Measurements from ENCODE around the gene ZNF674. TPM values are rescaled to one million over a fixed set of nuclear protein-coding genes. Genes with fewer than 3 reads are reported as not detected.

The ZNF674 gene
- total RNA-seq, 2 experiments from 2014 or later, result 5.4 to 5.5 TPM

- Histone ChIP-seq H3K9me2 (ENCODE audit: insufficient read depth, low read length) (no peaks in the 10 kb centered on the region), H3K27ac (ENCODE audit: low read depth, low read length, poor library complexity, severe bottlenecking) (no peak overlapping the region), H3K9me3 (ENCODE audit: low read length) (no peaks in the 10 kb centered on the region), H3K4me3 (ENCODE audit: low read depth, low read length, poor library complexity, severe bottlenecking) (no peak overlapping the region), H3K4me2 (ENCODE audit: low read length) (no peak overlapping the region), H3K79me2 (ENCODE audit: insufficient read depth, low read depth, low read length) (no peaks in the 10 kb centered on the region; the same call in 1 of the 2 replicates), H2AFZ (ENCODE audit: low read length) (no peak overlapping the region), H4K20me1 (ENCODE audit: insufficient read depth, low read length) (no peaks in the 10 kb centered on the region), H3K36me3 (ENCODE audit: insufficient read depth, low read length) (no peaks in the 10 kb centered on the region), H3K4me1 (ENCODE audit: insufficient read depth, low read length, poor library complexity, severe bottlenecking) (peaks cover 28% of the 10 kb centered on the region)
- BruUV-seq (replicated peaks), result no TSS peak
- TF ChIP-seq, protein P1, sequence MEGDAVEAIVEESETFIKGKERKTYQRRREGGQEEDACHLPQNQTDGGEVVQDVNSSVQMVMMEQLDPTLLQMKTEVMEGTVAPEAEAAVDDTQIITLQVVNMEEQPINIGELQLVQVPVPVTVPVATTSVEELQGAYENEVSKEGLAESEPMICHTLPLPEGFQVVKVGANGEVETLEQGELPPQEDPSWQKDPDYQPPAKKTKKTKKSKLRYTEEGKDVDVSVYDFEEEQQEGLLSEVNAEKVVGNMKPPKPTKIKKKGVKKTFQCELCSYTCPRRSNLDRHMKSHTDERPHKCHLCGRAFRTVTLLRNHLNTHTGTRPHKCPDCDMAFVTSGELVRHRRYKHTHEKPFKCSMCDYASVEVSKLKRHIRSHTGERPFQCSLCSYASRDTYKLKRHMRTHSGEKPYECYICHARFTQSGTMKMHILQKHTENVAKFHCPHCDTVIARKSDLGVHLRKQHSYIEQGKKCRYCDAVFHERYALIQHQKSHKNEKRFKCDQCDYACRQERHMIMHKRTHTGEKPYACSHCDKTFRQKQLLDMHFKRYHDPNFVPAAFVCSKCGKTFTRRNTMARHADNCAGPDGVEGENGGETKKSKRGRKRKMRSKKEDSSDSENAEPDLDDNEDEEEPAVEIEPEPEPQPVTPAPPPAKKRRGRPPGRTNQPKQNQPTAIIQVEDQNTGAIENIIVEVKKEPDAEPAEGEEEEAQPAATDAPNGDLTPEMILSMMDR (conservative IDR thresholded peaks at IDR 0.05; ENCODE audit: low read length), result no peak
- TF ChIP-seq EZH2phosphoT487 (IDR thresholded peaks at IDR 0.05; ENCODE audit: borderline replicate concordance, low read depth, low read length), result no peak
- intact Hi-C loops (cut with micrococcal nuclease; ENCODE audit: unreplicated experiment), result no loop called here
- ChIA-PET CTCF (ENCODE audit: unreplicated experiment) (no interaction called here), POLR2A (no interaction called here)
- no peak for DNase-seq (ENCODE audit: low spot score)
Observed at GRCh38 chrX:46584736-46585135, 39.5 kb upstream of the ZNF674 start.

DNA sequence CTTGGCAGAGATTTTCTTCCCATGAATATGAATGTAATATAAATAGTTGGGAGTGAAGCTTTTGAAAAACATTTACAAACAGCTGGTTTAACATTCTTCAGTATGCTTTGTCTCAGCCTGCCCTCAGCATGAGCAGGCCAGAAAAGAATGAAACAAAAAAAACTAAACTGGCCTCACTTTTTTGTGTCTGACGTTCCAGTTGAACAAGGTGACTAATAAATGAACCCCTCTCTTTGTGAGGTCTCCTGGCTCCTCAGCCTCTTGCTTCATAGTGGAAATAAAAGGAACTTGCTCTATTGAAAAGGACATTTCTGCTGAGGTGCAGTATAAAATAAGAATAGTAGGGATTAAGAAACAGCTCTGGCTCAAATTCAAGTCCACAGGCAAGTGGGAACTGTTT, 37.7 kb upstream of the ZNF674 start:
- Histone ChIP-seq H2AFZ (ENCODE audit: low read length) (no peak overlapping the region), H3K79me2 (ENCODE audit: insufficient read depth, low read depth, low read length) (no peaks in the 10 kb centered on the region; the same call in 1 of the 2 replicates), H3K27ac (ENCODE audit: low read depth, low read length, poor library complexity, severe bottlenecking) (no peak overlapping the region), H3K9me3 (ENCODE audit: low read length) (no peaks in the 10 kb centered on the region), H4K20me1 (ENCODE audit: insufficient read depth, low read length) (no peaks in the 10 kb centered on the region), H3K4me2 (ENCODE audit: low read length) (no peak overlapping the region), H3K4me3 (ENCODE audit: low read depth, low read length, poor library complexity, severe bottlenecking) (no peak overlapping the region), H3K36me3 (ENCODE audit: insufficient read depth, low read length) (peaks cover under 1% of the 10 kb centered on the region; the same call in 1 of the 2 replicates), H3K4me1 (ENCODE audit: insufficient read depth, low read length, poor library complexity, severe bottlenecking) (peaks cover 17% of the 10 kb centered on the region), H3K9me2 (ENCODE audit: insufficient read depth, low read length) (no peaks in the 10 kb centered on the region)
- no peak for TF ChIP-seq EZH2phosphoT487 (IDR thresholded peaks at IDR 0.05; ENCODE audit: borderline replicate concordance, low read depth, low read length)
- TF ChIP-seq, protein P1 (conservative IDR thresholded peaks at IDR 0.05; ENCODE audit: low read length), result no peak
- DNase-seq (ENCODE audit: low spot score), result no peak
- intact Hi-C loops (cut with micrococcal nuclease; ENCODE audit: unreplicated experiment), result no loop called here
- no TSS peak for BruUV-seq (replicated peaks)
- ChIA-PET CTCF (ENCODE audit: unreplicated experiment) (no interaction called here), POLR2A (interaction anchor here (0.8 kb wide), 1 partner anchor 194 kb away, joined by 3 read pairs; no protein-coding TSS in a partner anchor)

DNA sequence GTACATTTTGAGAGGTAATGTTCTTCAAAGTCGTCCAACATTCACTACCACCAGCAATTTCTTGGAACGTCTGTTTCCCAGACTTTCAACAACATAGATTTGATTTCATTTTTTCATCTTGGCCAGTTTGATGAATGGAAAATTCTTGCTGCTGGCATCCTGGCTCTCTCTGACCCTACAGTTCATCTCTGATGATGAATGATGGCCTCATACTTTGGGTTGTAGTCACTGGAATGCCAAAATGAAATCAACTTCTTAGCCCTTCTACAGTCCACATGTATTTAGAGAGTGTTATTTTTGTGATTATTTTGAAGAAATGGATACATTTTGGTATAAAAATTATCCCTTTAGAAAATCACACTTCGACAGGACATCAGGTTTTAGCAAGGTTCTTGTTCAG, 37.1 kb upstream of the ZNF674 start:
- no peak overlapping the region for H3K4me2 ChIP-seq (ENCODE audit: low read length)

More for the DNA sequence above, 37.1 kb upstream of the ZNF674 start:
- Histone ChIP-seq H3K9me2 (ENCODE audit: insufficient read depth, low read length) (no peaks in the 10 kb centered on the region), H3K36me3 (ENCODE audit: insufficient read depth, low read length) (peaks cover 5% of the 10 kb centered on the region; the same call in 1 of the 2 replicates), H3K4me3 (ENCODE audit: low read depth, low read length, poor library complexity, severe bottlenecking) (no peak overlapping the region), H3K9me3 (ENCODE audit: low read length) (no peaks in the 10 kb centered on the region), H4K20me1 (ENCODE audit: insufficient read depth, low read length) (no peaks in the 10 kb centered on the region), H3K27ac (ENCODE audit: low read depth, low read length, poor library complexity, severe bottlenecking) (no peak overlapping the region), H2AFZ (ENCODE audit: low read length) (no peak overlapping the region), H3K4me1 (ENCODE audit: insufficient read depth, low read length, poor library complexity, severe bottlenecking) (peaks cover 10% of the 10 kb centered on the region), H3K79me2 (ENCODE audit: insufficient read depth, low read depth, low read length) (no peaks in the 10 kb centered on the region)
- intact Hi-C loops (cut with micrococcal nuclease; ENCODE audit: unreplicated experiment), result no loop called here
- no TSS peak for BruUV-seq (replicated peaks)
- TF ChIP-seq, protein P1 (conservative IDR thresholded peaks at IDR 0.05; ENCODE audit: low read length), result no peak
- TF ChIP-seq EZH2phosphoT487 (IDR thresholded peaks at IDR 0.05; ENCODE audit: borderline replicate concordance, low read depth, low read length), result no peak
- POLR2A ChIA-PET, result no interaction called here
- DNase-seq (ENCODE audit: low spot score), result no peak
- CTCF ChIA-PET (ENCODE audit: unreplicated experiment), result no interaction called here

Measured in OCI-LY7 (cell line).